SK-N-SH (cell line): Measurements from ENCODE around the gene SLC7A6. TPM values are rescaled to one million over a fixed set of nuclear protein-coding genes. Genes with fewer than 3 reads are reported as not detected.

Experiments
- CTCF ChIA-PET: fragments of 300-600, 350-600 bp; formaldehyde crosslinking; extraction: SDS; loops from one replicate; lab custom pipeline; 2021; lab: Yijun Ruan, JAX
- POLR2A ChIA-PET: fragments of 350-600 bp; sonication (Branson Sonifier 250); formaldehyde crosslinking; extraction: SDS; loops from one replicate; lab custom pipeline; 2020; ENCODE audit warnings: antibody characterized with exemption, inconsistent platforms; lab: Yijun Ruan, JAX
- DNase-seq: peaks from one replicate; pipeline ENCODE4 v3.0.0; 2012
- H2AFZ ChIP-seq: fragments of 200-600 bp; sonication (generic); 2 replicates; pipeline ENCODE4 v1.8.1; 2016; ENCODE audit warnings: antibody characterized with exemption, mild to moderate bottlenecking, low read depth
- H3F3A ChIP-seq: fragments of 200-600 bp; sonication (generic); replicated peaks from 2 replicates; pipeline ENCODE3; 2016; ENCODE audit warnings: antibody characterized with exemption, mild to moderate bottlenecking; ENCODE audit not compliant: insufficient read depth
- H3K27ac ChIP-seq, 2 experiments: fragments of 200-500 bp in 1 of 2; fragments of 200-600 bp in 1 of 2; sonication (Bioruptor generic) in 1 of 2; sonication (generic), shearing (Covaris generic) in 1 of 2; 2 replicates each; pipeline versions ENCODE4 v1.5.1 to v1.6.1; 2014 to 2016; ENCODE audit warnings: low read depth in 2 of 2, inconsistent platforms in 1 of 2, low read length in 1 of 2, mild to moderate bottlenecking in 1 of 2, mixed read lengths in 1 of 2
- H3K27me3 ChIP-seq: fragments of 200-600 bp; sonication (generic), shearing (Covaris generic); 2 replicates; pipeline ENCODE4 v1.6.1; 2016; ENCODE audit warnings: mixed run types; ENCODE audit not compliant: insufficient read depth
- H3K36me3 ChIP-seq, 2 experiments: fragments of 200-500 bp in 1 of 2; fragments of 200-600 bp in 1 of 2; sonication (Bioruptor generic) in 1 of 2; sonication (generic) in 1 of 2; replicated peaks in 1 of 2; 2 replicates each; pipeline versions ENCODE3 to v1.5.1; 2014 to 2016; ENCODE audit warnings: low read length in 1 of 2, mild to moderate bottlenecking in 1 of 2; ENCODE audit not compliant: insufficient read depth in 2 of 2, control insufficient read depth in 1 of 2
- H3K4me1 ChIP-seq, 2 experiments: fragments of 200-500 bp in 1 of 2; fragments of 200-600 bp in 1 of 2; sonication (Bioruptor generic) in 1 of 2; sonication (generic), shearing (Covaris generic) in 1 of 2; 2 replicates each; pipeline versions ENCODE4 v1.5.1 to v1.6.1; 2014 to 2016; ENCODE audit warnings: low read depth in 1 of 2, low read length in 1 of 2, mixed run types in 1 of 2; ENCODE audit not compliant: insufficient read depth in 2 of 2, control insufficient read depth in 1 of 2
- H3K4me2 ChIP-seq: fragments of 200-600 bp; sonication (generic), shearing (Covaris generic); 2 replicates; pipeline ENCODE4 v1.6.1; 2017; ENCODE audit warnings: mixed run types
- H3K4me3 ChIP-seq, 2 experiments: fragments of 200-500 bp in 1 of 2; fragments of 200-600 bp in 1 of 2; sonication (Bioruptor generic) in 1 of 2; sonication (generic), shearing (Covaris generic) in 1 of 2; 2 replicates each; pipeline versions ENCODE4 v1.5.1 to v1.8.1; 2014 to 2016; ENCODE audit warnings: low read depth in 2 of 2, inconsistent platforms in 1 of 2, low read length in 1 of 2, mild to moderate bottlenecking in 1 of 2, mixed read lengths in 1 of 2, moderate library complexity in 1 of 2
- H3K79me2 ChIP-seq: fragments of 200-600 bp; sonication (generic); 2 replicates; pipeline ENCODE4 v1.8.1; 2017; ENCODE audit warnings: mild to moderate bottlenecking; ENCODE audit not compliant: insufficient read depth
- H3K9ac ChIP-seq: fragments of 200-600 bp; sonication (generic); 2 replicates; pipeline ENCODE4 v1.6.1; 2017; ENCODE audit warnings: mixed run types
- H3K9me2 ChIP-seq: fragments of 200-600 bp; sonication (generic); 2 replicates; pipeline ENCODE4 v1.6.1; 2017; ENCODE audit warnings: mixed run types
- H3K9me3 ChIP-seq: fragments of 200-600 bp; sonication (generic); 2 replicates; pipeline ENCODE4 v1.6.1; 2017; ENCODE audit warnings: mixed run types, mild to moderate bottlenecking, moderate library complexity
- H4K20me1 ChIP-seq: fragments of 200-600 bp; sonication (generic); 2 replicates; pipeline ENCODE4 v1.6.1; 2017; ENCODE audit warnings: mild to moderate bottlenecking, mixed run types; ENCODE audit not compliant: insufficient read depth
- CHD2 ChIP-seq: fragments of 150-350 bp; IDR thresholded peaks from 2 replicates; pipeline ENCODE4 v1.6.1; 2018; ENCODE audit warnings: low read length; ENCODE audit not compliant: partially characterized antibody
- ELF1 ChIP-seq: IDR thresholded peaks from 2 replicates; pipeline ENCODE4 v1.4.0; 2012
- EP300 ChIP-seq, 2 experiments: IDR thresholded peaks; 2 replicates each; pipeline versions ENCODE4 v1.4.0 to v1.6.1; 2012; ENCODE audit warnings: borderline replicate concordance in 1 of 2, low read depth in 1 of 2, low read length in 1 of 2
- EZH2phosphoT487 ChIP-seq: fragments of 200-600 bp; sonication (generic); IDR thresholded peaks from 2 replicates; pipeline ENCODE4 v1.6.1; 2017; ENCODE audit warnings: low read depth, mixed run types, mild to moderate bottlenecking, antibody characterized with exemption, moderate library complexity, borderline replicate concordance
- FOSL2 ChIP-seq: IDR thresholded peaks from 2 replicates; pipeline ENCODE4 v1.4.0; 2012; ENCODE audit warnings: low read depth, mild to moderate bottlenecking, moderate library complexity, borderline replicate concordance
- FOXJ3 ChIP-seq: sonication (generic); formaldehyde crosslinking; IDR thresholded peaks from 2 replicates; pipeline ENCODE4 v1.5.1; 2020; ENCODE audit warnings: mild to moderate bottlenecking, missing genetic modification reagents
- FOXM1 ChIP-seq: IDR thresholded peaks from 2 replicates; pipeline ENCODE4 v1.4.0; 2012; ENCODE audit warnings: low read depth, mild to moderate bottlenecking
- GABPA ChIP-seq: IDR thresholded peaks from 2 replicates; pipeline ENCODE4 v1.4.0; 2012; ENCODE audit warnings: low read depth, mild to moderate bottlenecking
- GATA2 ChIP-seq: sonication (generic); formaldehyde crosslinking; IDR thresholded peaks from 2 replicates; pipeline ENCODE4 v1.5.0; 2020; ENCODE audit warnings: mild to moderate bottlenecking, missing genetic modification reagents
- MEF2A ChIP-seq: IDR thresholded peaks from 2 replicates; pipeline ENCODE4 v1.4.0; 2012; ENCODE audit warnings: low read depth, borderline replicate concordance
- RFX5 ChIP-seq: IDR thresholded peaks from 2 replicates; pipeline ENCODE4 v1.6.1; 2012; ENCODE audit warnings: mild to moderate bottlenecking, improper control_type of control experiment, low read length
- RXRA ChIP-seq: IDR thresholded peaks from 2 replicates; pipeline ENCODE4 v1.4.0; 2012; ENCODE audit warnings: low read depth, mild to moderate bottlenecking, borderline replicate concordance
- TAF1 ChIP-seq: IDR thresholded peaks from 2 replicates; pipeline ENCODE4 v1.6.1; 2012; ENCODE audit warnings: low read depth, mild to moderate bottlenecking, low read length, moderate library complexity, borderline replicate concordance
- WGBS: methylation state at CpG from one replicate; pipeline ENCODE4 v1.1.6; 2017; ENCODE audit warnings: low lambda C conversion rate; 5-methylcytosine and 5-hydroxymethylcytosine counted together
- polyA plus RNA-seq, 3 experiments: library from polyadenylated mRNA; depleted of rRNA; stranded (reverse); fragments of >200 nt; gene quantifications; 2 replicates each; pipeline ENCODE4 v1.2.3, GENCODE V29; 2012
- TF ChIP-seq, protein P1 (sequence below): fragments of 150-350 bp; IDR thresholded peaks from 2 replicates; pipeline ENCODE4 v1.6.1; 2017; ENCODE audit warnings: antibody characterized with exemption, low read length, low read depth, borderline replicate concordance
- TF ChIP-seq, protein P2 (sequence below): IDR thresholded peaks from 2 replicates; pipeline ENCODE4 v1.4.0; 2012; ENCODE audit warnings: low read depth, borderline replicate concordance
- TF ChIP-seq, protein P3 (sequence below): fragments of 150-350 bp; IDR thresholded peaks from 2 replicates; pipeline ENCODE4 v1.6.1; 2016; ENCODE audit warnings: mild to moderate bottlenecking, low read depth, low read length

Gene SLC7A6
- polyA plus RNA-seq, 1 of the 3 experiments (the other 2 are of a cell fraction): 19.0 TPM

DNA sequence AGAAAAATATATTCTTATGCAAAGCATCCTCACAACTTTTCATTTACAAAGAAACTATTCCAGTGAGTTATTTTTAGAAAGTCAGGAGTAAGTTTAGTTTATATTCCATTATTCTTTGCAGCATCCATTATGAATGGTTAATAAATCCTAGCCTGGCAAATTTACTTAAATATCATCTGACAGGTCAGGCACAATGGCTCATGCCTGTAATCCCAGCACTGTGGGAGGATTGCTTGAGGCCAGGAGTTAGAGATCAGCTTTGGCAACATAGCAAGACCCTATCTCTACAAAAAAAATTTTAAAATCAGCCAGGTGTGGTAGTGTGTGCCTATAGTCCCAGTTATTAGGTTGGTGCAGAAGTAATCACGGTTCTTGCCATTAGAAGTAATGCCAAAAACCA is 41.3 kb upstream of the SLC7A6 start:
- Histone ChIP-seq H3K27me3 (no peaks in the 10 kb centered on the region), H3K4me2 (no peak overlapping the region), H2AFZ (no peak overlapping the region), H3K79me2 (no peaks in the 10 kb centered on the region), H3K36me3 (peaks cover 3 to 4% of the 10 kb centered on the region in 2 experiments), H3K9ac (no peak overlapping the region)
- CTCF ChIA-PET: interaction anchor here (1.4 to 1.9 kb wide), 2 partner anchors 129 to 138 kb away, joined by 3 to 10 read pairs; partner anchors contain the start of gene NFATC3
- TF ChIP-seq EP300 (IDR thresholded peaks at IDR 0.05; ENCODE audit: borderline replicate concordance in 1 of 2, low read depth in 1 of 2, low read length in 1 of 2): 0 out of 4 replicates have a peak, but pooled peaks of 1 of the 2 experiments have one; percentile 41
- TF ChIP-seq FOXJ3 (CRISPR knock-in tag): no peak
- peak; percentile 16; the same call in 1 of the 2 replicates for TF ChIP-seq GATA2 (CRISPR knock-in tag)
- TF ChIP-seq, all 33 proteins: peak for 2
- Histone ChIP-seq H3K9me2 (no peaks in the 10 kb centered on the region), H3F3A (peaks cover 8% of the 10 kb centered on the region), H3K4me3 (no peak overlapping the region), H3K27ac (peak overlapping the region in 1 of 2 experiments; percentile 56; a peak in 2 of 4 replicates), H3K9me3 (no peaks in the 10 kb centered on the region), H3K4me1 (peaks cover 0 to 23% of the 10 kb centered on the region in 2 experiments; a peak in 2 of 4 replicates), H4K20me1 (no peaks in the 10 kb centered on the region)
- no CpG with 5 or more reads among the region's 1 CpG for WGBS
- POLR2A ChIA-PET: no interaction called here
- DNase-seq: no peak

DNA sequence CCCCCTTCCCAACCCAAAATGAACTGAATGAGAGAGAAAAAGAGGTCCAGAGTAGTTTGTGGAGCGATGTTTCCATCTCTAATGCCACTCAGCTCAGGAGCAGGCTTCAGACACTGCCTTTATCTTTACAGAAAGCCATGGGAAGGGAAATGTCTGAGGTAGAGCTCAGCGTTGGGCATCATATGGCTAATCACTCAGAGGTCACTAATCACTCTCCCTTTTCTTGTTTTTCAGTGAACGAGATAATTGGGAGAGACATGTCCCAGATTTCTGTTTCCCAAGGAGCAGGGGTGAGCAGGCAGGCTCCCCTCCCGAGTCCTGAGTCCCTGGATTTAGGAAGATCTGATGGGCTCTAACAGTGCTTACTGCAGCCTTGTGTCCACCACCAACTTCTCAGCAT is 38.2 kb upstream of the SLC7A6 start:
- Histone ChIP-seq H3K9ac (no peak overlapping the region), H3K4me1 (peaks cover 0 to 29% of the 10 kb centered on the region in 2 experiments; a peak in 2 of 4 replicates), H3K27ac (peak overlapping the region in 1 of 2 experiments; percentile 78; a peak in 2 of 4 replicates), H3K9me2 (no peaks in the 10 kb centered on the region), H3K4me3 (no peak overlapping the region), H3K36me3 (peaks cover 4 to 6% of the 10 kb centered on the region in 2 experiments), H3K27me3 (no peaks in the 10 kb centered on the region), H3K79me2 (no peaks in the 10 kb centered on the region), H2AFZ (no peak overlapping the region), H4K20me1 (no peaks in the 10 kb centered on the region), H3K4me2 (no peak overlapping the region), H3K9me3 (no peaks in the 10 kb centered on the region), H3F3A (peaks cover 12% of the 10 kb centered on the region)
- DNase-seq: no peak
- POLR2A ChIA-PET: no interaction called here
- CTCF ChIA-PET: interaction anchor here (0.7 to 6.0 kb wide), 6 partner anchors 10 to 410 kb away, joined by 3 to 98 read pairs (median 4); partner anchors contain the start of gene NFATC3
- TF ChIP-seq EP300 (IDR thresholded peaks at IDR 0.05; ENCODE audit: borderline replicate concordance in 1 of 2, low read depth in 1 of 2, low read length in 1 of 2) (no peak), FOXM1 (no peak), FOSL2 (no peak), EZH2phosphoT487 (no peak), TAF1 (no peak), CHD2 (no peak), ELF1 (no peak), RXRA (no peak), FOXJ3 (CRISPR knock-in tag) (no peak), GABPA (no peak), RFX5 (no peak), MEF2A (no peak)
- TF ChIP-seq, protein P1, sequence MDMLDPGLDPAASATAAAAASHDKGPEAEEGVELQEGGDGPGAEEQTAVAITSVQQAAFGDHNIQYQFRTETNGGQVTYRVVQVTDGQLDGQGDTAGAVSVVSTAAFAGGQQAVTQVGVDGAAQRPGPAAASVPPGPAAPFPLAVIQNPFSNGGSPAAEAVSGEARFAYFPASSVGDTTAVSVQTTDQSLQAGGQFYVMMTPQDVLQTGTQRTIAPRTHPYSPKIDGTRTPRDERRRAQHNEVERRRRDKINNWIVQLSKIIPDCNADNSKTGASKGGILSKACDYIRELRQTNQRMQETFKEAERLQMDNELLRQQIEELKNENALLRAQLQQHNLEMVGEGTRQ: no peak
- TF ChIP-seq, protein P2, sequence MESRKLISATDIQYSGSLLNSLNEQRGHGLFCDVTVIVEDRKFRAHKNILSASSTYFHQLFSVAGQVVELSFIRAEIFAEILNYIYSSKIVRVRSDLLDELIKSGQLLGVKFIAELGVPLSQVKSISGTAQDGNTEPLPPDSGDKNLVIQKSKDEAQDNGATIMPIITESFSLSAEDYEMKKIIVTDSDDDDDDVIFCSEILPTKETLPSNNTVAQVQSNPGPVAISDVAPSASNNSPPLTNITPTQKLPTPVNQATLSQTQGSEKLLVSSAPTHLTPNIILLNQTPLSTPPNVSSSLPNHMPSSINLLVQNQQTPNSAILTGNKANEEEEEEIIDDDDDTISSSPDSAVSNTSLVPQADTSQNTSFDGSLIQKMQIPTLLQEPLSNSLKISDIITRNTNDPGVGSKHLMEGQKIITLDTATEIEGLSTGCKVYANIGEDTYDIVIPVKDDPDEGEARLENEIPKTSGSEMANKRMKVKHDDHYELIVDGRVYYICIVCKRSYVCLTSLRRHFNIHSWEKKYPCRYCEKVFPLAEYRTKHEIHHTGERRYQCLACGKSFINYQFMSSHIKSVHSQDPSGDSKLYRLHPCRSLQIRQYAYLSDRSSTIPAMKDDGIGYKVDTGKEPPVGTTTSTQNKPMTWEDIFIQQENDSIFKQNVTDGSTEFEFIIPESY: no peak
- TF ChIP-seq, protein P3, sequence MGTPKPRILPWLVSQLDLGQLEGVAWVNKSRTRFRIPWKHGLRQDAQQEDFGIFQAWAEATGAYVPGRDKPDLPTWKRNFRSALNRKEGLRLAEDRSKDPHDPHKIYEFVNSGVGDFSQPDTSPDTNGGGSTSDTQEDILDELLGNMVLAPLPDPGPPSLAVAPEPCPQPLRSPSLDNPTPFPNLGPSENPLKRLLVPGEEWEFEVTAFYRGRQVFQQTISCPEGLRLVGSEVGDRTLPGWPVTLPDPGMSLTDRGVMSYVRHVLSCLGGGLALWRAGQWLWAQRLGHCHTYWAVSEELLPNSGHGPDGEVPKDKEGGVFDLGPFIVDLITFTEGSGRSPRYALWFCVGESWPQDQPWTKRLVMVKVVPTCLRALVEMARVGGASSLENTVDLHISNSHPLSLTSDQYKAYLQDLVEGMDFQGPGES: no peak
- 94% methylated on average over 4 of the region's 4 CpGs for WGBS
